SK-N-SH treated with all-trans-retinoic acid at 6 μM for 48 hours (cell line): ENCODE measurements around the gene COL4A2.

Source experiments
- ARNTL ChIP-seq: fragments of 450-650 bp; formaldehyde crosslinking; IDR thresholded peaks from 2 replicates; pipeline ENCODE4 v1.5.0; 2020; ENCODE audit warnings: low read depth, mild to moderate bottlenecking, moderate library complexity, borderline replicate concordance
- PPARA ChIP-seq: fragments of 250-450 bp; sonication (Bioruptor Pico); IDR thresholded peaks from 2 replicates; pipeline ENCODE4 v1.5.0; 2020; ENCODE audit warnings: mild to moderate bottlenecking, borderline replicate concordance
- RARB ChIP-seq: fragments of 250-450 bp; sonication (Bioruptor Pico); IDR thresholded peaks from 2 replicates; pipeline ENCODE4 v1.8.0; 2021; ENCODE audit warnings: mild to moderate bottlenecking, moderate library complexity
- TF ChIP-seq, protein P1 (sequence below): fragments of 250-450 bp; sonication (Bioruptor Pico); IDR thresholded peaks from 2 replicates; pipeline ENCODE4 v1.5.1; 2020; ENCODE audit warnings: low read depth, mild to moderate bottlenecking, moderate library complexity

- TF ChIP-seq PPARA (CRISPR knock-in tag) (no peak), ARNTL (no peak), RARB (CRISPR knock-in tag) (no peak)
- TF ChIP-seq, protein P1, sequence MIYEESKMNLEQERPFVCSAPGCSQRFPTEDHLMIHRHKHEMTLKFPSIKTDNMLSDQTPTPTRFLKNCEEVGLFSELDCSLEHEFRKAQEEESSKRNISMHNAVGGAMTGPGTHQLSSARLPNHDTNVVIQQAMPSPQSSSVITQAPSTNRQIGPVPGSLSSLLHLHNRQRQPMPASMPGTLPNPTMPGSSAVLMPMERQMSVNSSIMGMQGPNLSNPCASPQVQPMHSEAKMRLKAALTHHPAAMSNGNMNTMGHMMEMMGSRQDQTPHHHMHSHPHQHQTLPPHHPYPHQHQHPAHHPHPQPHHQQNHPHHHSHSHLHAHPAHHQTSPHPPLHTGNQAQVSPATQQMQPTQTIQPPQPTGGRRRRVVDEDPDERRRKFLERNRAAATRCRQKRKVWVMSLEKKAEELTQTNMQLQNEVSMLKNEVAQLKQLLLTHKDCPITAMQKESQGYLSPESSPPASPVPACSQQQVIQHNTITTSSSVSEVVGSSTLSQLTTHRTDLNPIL (CRISPR knock-in tag): no peak
Observed at GRCh38 chr13:110388108-110388943, 81.2 kb downstream of the COL4A2 start.
